Peyer's patch (tissue), 4 donors: ENCODE measurements around the gene CACNA2D3. TPM values are rescaled to one million over a fixed set of nuclear protein-coding genes. Genes with fewer than 3 reads are reported as not detected.

Experiments used
- DNase-seq, 3 donors: peaks; one replicate each; pipeline ENCODE4 v3.0.0-alpha.2; 2017 to 2019
- H3K27ac ChIP-seq, 4 donors: fragments of 200-600 bp; sonication (generic); one replicate each; pipeline ENCODE4 v1.5.1; 2016 to 2019
- H3K27me3 ChIP-seq, 2 donors: fragments of 200-600 bp; sonication (generic); one replicate each; pipeline ENCODE4 v1.5.1; 2019
- H3K36me3 ChIP-seq, 3 donors: fragments of 200-600 bp; sonication (generic); one replicate each; pipeline ENCODE4 v1.5.1; 2016 to 2019
- H3K4me1 ChIP-seq, 4 donors: fragments of 200-600 bp; sonication (generic); one replicate each; pipeline ENCODE4 v1.5.1; 2016 to 2019
- H3K4me3 ChIP-seq, 4 donors: fragments of 200-600 bp; sonication (generic); 1 replicate in 3 of 4; 2 replicates in 1 of 4; pipeline ENCODE4 v1.5.1; 2016 to 2019; ENCODE audit warnings: mild to moderate bottlenecking in 1 of 4
- H3K9me3 ChIP-seq, 4 donors: fragments of 200-600 bp; sonication (generic); one replicate each; pipeline ENCODE4 v1.5.1; 2016 to 2019; ENCODE audit warnings: mild to moderate bottlenecking in 1 of 4
- POLR2A ChIP-seq, 2 donors: fragments of 450-650 bp; IDR thresholded peaks; one replicate each; pipeline ENCODE4 v1.5.1; 2017; ENCODE audit warnings: antibody characterized with exemption in 2 of 2, mild to moderate bottlenecking in 2 of 2, moderate library complexity in 2 of 2
- total RNA-seq, 4 donors: library from RNA; depleted of rRNA; stranded (reverse); fragments of >200 nt; gene quantifications; one replicate each; pipeline ENCODE4 v1.1.0, GENCODE V29; 2016
- TF ChIP-seq, protein P1 (sequence below), 6 experiments: fragments of 450-650 bp in 4 of 6; fragments of 200-600 bp in 2 of 6; sonication (generic) in 1 of 6; IDR thresholded peaks; one replicate each; pipeline ENCODE4 v1.5.1; 2017 to 2019; ENCODE audit warnings: antibody characterized with exemption in 6 of 6, mild to moderate bottlenecking in 3 of 6, moderate library complexity in 1 of 6

The CACNA2D3 gene
- total RNA-seq, 4 donors from 2014 or later = 0.27 to 5.0 TPM; not detected in 2

GRCh38 chr3:54514416-54514815 is 392.1 kb downstream of the CACNA2D3 start:
- TF ChIP-seq, protein P1, sequence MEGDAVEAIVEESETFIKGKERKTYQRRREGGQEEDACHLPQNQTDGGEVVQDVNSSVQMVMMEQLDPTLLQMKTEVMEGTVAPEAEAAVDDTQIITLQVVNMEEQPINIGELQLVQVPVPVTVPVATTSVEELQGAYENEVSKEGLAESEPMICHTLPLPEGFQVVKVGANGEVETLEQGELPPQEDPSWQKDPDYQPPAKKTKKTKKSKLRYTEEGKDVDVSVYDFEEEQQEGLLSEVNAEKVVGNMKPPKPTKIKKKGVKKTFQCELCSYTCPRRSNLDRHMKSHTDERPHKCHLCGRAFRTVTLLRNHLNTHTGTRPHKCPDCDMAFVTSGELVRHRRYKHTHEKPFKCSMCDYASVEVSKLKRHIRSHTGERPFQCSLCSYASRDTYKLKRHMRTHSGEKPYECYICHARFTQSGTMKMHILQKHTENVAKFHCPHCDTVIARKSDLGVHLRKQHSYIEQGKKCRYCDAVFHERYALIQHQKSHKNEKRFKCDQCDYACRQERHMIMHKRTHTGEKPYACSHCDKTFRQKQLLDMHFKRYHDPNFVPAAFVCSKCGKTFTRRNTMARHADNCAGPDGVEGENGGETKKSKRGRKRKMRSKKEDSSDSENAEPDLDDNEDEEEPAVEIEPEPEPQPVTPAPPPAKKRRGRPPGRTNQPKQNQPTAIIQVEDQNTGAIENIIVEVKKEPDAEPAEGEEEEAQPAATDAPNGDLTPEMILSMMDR (IDR thresholded peaks at IDR 0.05) = no peak
- TF ChIP-seq POLR2A (IDR thresholded peaks at IDR 0.05) = no peak
- H3K4me1 ChIP-seq = no peaks in the 10 kb centered on the region
- H3K36me3 ChIP-seq = no peaks in the 10 kb centered on the region
- no peak for DNase-seq
- no peak overlapping the region for H3K27ac ChIP-seq
- no peak overlapping the region for H3K4me3 ChIP-seq
- H3K27me3 ChIP-seq = no peaks in the 10 kb centered on the region
- H3K9me3 ChIP-seq = no peaks in the 10 kb centered on the region

DNA sequence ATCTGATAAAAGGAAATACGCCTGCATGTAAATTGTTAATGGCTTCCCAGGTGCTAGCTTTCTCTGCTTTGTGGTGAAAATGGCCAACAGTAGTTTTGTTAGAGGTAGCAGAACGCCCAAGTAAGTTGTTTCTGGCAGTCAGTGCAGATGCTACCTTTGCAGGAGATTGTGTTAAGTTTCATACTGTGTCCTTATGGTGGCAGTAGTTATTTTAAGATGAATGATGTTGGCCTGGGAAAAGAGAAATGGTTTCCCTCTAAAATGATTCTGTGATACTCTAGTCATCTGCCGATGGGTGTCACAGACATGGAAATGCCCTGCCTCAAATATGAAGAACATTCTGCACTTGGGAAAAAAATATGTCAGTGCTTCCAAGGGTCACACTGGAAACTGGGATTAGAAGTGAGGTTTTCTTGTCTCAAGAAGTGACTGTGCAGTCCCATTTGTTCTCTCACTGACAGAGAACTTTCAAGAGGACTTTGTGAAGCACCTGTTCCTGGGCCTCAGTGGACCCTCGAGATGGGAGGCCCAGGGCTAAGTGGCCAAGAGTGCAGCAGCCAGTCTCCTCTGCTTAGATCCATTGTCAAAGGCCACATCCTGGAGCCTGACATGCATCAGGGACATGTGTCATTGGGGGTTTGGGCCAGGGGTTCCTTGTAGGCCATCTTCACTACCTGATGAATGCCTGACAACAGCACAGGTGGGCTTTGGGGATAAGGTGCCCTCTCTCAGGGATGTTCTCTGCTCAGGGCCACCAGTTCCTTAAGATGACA is 393.3 kb downstream of the CACNA2D3 start:
- Histone ChIP-seq H3K4me1 (no peaks in the 10 kb centered on the region), H3K9me3 (no peaks in the 10 kb centered on the region), H3K36me3 (no peaks in the 10 kb centered on the region), H3K4me3 (no peak overlapping the region), H3K27ac (no peak overlapping the region), H3K27me3 (no peaks in the 10 kb centered on the region)
- TF ChIP-seq, protein P1 (IDR thresholded peaks at IDR 0.05) = no peak
- TF ChIP-seq POLR2A (IDR thresholded peaks at IDR 0.05) = no peak
- DNase-seq = no peak

GRCh38 chr3:54517424-54517823 is 395.1 kb downstream of the CACNA2D3 start:
- Histone ChIP-seq H3K27ac (no peak overlapping the region), H3K4me1 (no peaks in the 10 kb centered on the region), H3K9me3 (no peaks in the 10 kb centered on the region), H3K27me3 (no peaks in the 10 kb centered on the region), H3K4me3 (no peak overlapping the region), H3K36me3 (no peaks in the 10 kb centered on the region)
- DNase-seq = no peak
- no peak for TF ChIP-seq POLR2A (IDR thresholded peaks at IDR 0.05)
- TF ChIP-seq, protein P1 (IDR thresholded peaks at IDR 0.05) = no peak

DNA sequence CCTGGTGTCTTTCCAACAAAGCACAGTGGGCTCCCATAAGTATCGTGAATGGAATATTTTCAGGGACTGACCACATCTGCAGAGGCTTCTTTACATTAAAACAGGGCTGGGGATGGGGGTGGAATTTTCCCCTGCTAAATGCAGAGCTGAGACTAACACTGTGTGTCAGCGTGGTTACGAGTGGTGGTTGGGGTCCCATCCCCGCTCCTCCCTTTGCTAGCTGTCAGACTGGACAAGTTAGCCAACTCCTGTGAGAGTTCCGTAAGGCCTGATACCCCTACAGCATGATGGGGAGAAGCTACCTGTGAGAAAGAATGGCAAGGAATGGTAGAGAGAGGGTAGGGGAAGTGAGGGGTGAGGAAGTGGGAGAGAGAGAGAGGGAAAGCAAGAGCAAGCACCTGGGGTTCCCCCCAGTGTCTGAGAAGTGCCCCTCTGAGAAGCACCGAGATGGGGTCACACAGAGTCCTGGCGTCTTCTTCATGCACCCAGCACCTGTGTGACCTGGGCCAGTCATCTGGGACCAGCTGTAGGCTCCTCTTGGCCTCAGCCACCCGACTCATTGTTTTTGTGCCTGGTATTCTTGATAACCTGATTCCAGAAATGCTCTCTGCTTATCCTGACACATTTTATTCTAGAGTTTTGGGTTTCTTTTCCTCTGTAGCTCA is 395.8 kb downstream of the CACNA2D3 start:
- H3K27me3 ChIP-seq = no peaks in the 10 kb centered on the region
- H3K9me3 ChIP-seq = no peaks in the 10 kb centered on the region
- H3K27ac ChIP-seq = no peak overlapping the region
- no peak overlapping the region for H3K4me3 ChIP-seq
- no peaks in the 10 kb centered on the region for H3K36me3 ChIP-seq
- DNase-seq = no peak
- no peaks in the 10 kb centered on the region for H3K4me1 ChIP-seq
- no peak for TF ChIP-seq POLR2A (IDR thresholded peaks at IDR 0.05)
- TF ChIP-seq, protein P1 (IDR thresholded peaks at IDR 0.05) = no peak

DNA sequence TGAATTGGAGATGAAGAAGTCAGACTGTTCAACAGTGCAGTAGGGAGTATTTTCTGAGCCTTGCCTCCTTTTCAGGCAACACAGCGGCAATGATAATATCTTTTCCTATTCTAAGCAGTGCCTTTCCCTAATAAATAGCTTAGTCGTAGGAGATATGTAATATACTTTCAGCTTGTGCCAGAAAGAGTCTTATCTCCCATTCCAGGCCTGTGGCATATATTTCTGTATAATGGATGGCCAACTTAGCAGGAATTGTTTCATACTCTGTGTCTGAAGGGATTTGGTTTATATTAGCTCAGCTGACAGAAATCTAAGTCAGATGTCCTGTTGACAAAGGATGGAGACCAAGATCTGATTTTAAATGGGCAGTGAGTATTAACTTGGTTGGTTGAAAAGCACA is 397.1 kb downstream of the CACNA2D3 start:
- no peak overlapping the region for H3K27ac ChIP-seq
- H3K4me3 ChIP-seq = no peak overlapping the region
- H3K9me3 ChIP-seq = no peaks in the 10 kb centered on the region
- H3K36me3 ChIP-seq = no peaks in the 10 kb centered on the region
- TF ChIP-seq, protein P1 (IDR thresholded peaks at IDR 0.05) = no peak
- no peak for TF ChIP-seq POLR2A (IDR thresholded peaks at IDR 0.05)
- H3K4me1 ChIP-seq = no peaks in the 10 kb centered on the region
- no peaks in the 10 kb centered on the region for H3K27me3 ChIP-seq
- DNase-seq = no peak
